ENCODE data around the gene GRIP1. TPM values are rescaled to one million over a fixed set of nuclear protein-coding genes. Genes with fewer than 3 reads are reported as not detected.

The GRIP1 gene
- total RNA-seq, 6 donors from 2014 or later, result 0.33 to 5.2 (median 1.7) TPM

- no peak for TF ChIP-seq EP300 (IDR thresholded peaks at IDR 0.05)
- no peak for TF ChIP-seq POLR2AphosphoS5 (IDR thresholded peaks at IDR 0.05)
- TF ChIP-seq POLR2A (IDR thresholded peaks at IDR 0.05), result no peak
- TF ChIP-seq, protein P1, sequence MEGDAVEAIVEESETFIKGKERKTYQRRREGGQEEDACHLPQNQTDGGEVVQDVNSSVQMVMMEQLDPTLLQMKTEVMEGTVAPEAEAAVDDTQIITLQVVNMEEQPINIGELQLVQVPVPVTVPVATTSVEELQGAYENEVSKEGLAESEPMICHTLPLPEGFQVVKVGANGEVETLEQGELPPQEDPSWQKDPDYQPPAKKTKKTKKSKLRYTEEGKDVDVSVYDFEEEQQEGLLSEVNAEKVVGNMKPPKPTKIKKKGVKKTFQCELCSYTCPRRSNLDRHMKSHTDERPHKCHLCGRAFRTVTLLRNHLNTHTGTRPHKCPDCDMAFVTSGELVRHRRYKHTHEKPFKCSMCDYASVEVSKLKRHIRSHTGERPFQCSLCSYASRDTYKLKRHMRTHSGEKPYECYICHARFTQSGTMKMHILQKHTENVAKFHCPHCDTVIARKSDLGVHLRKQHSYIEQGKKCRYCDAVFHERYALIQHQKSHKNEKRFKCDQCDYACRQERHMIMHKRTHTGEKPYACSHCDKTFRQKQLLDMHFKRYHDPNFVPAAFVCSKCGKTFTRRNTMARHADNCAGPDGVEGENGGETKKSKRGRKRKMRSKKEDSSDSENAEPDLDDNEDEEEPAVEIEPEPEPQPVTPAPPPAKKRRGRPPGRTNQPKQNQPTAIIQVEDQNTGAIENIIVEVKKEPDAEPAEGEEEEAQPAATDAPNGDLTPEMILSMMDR (IDR thresholded peaks at IDR 0.05), result no peak
- no peaks in the 10 kb centered on the region for H3K36me3 ChIP-seq
- H3K27ac ChIP-seq, result no peak overlapping the region
- H3K4me3 ChIP-seq, result no peak overlapping the region
- ATAC-seq (ENCODE audit: low FRiP score in 2 of 2) (no peak), DNase-seq (no peak)
- peaks cover 0 to 5% (median 0%) of the 10 kb centered on the region in 4 donors for H3K4me1 ChIP-seq
- H3K9me3 ChIP-seq, result no peaks in the 10 kb centered on the region
- H3K27me3 ChIP-seq, result no peaks in the 10 kb centered on the region
Measured at GRCh38 chr12:66662179-66662578, 16.7 kb downstream of the GRIP1 start.

DNA sequence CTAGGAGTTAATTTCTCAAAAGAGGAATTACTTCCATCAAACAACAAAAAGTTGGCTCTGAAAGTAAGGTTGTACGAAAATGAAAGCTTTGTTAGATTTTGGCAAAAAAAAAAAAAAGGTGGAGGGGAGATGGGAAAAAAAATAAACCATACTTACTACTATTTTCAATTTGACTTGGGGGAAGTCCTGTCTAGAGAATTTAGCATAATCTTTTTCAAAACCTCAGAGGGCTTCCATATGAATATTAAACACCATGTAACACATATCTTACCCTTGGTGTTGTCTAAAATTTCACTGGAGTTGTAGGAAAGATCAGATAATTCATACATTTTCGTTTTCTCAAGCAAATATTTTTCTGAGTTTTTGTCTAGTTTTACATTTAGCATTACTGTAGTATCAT lies 17.5 kb downstream of the GRIP1 start:
- ATAC-seq (ENCODE audit: low FRiP score in 2 of 2) (no peak), DNase-seq (no peak)
- peaks cover 0 to 5% (median 0%) of the 10 kb centered on the region in 4 donors for H3K4me1 ChIP-seq
- H3K36me3 ChIP-seq, result no peaks in the 10 kb centered on the region
- H3K4me3 ChIP-seq, result no peak overlapping the region
- no peaks in the 10 kb centered on the region for H3K9me3 ChIP-seq
- TF ChIP-seq POLR2A (IDR thresholded peaks at IDR 0.05) (no peak), POLR2AphosphoS5 (IDR thresholded peaks at IDR 0.05) (no peak), EP300 (IDR thresholded peaks at IDR 0.05) (no peak)
- TF ChIP-seq, protein P1 (IDR thresholded peaks at IDR 0.05), result no peak
- no peak overlapping the region for H3K27ac ChIP-seq
- WGBS, 2 donors, result 60 to 69% methylated on average over 2 of the region's 2 CpGs
- H3K27me3 ChIP-seq, result no peaks in the 10 kb centered on the region

DNA sequence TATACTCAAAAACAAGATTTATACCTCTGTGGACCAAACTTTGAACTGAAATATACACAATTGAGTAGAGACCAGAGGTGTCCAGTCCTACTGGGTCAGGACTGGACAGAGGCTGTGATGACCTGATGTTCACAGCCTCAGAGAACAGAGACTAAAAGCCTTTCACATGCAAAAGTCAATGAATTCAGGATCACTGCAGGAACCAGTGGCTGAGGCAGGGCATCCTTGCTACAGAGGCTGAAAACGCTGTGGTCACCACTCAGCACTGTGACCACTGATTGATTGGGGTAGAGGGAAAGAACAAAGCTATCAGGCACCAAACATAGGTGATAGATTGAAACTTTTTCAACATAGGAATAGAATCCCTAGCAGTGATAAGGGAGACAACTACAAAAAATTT lies 25.1 kb downstream of the GRIP1 start:
- Histone ChIP-seq H3K9me3 (no peaks in the 10 kb centered on the region), H3K36me3 (no peaks in the 10 kb centered on the region), H3K4me3 (no peak overlapping the region), H3K27ac (no peak overlapping the region), H3K4me1 (peaks cover 0 to 5% (median 0%) of the 10 kb centered on the region in 4 donors), H3K27me3 (no peaks in the 10 kb centered on the region)
- WGBS, 2 donors, result 41 to 50% methylated on average over 1 of the region's 1 CpG
- DNase-seq, result no peak
- TF ChIP-seq POLR2AphosphoS5 (IDR thresholded peaks at IDR 0.05) (no peak), EP300 (IDR thresholded peaks at IDR 0.05) (no peak), POLR2A (IDR thresholded peaks at IDR 0.05) (no peak)
- TF ChIP-seq, protein P1 (IDR thresholded peaks at IDR 0.05), result no peak
- ATAC-seq (ENCODE audit: low FRiP score in 2 of 2), result no peak

GRCh38 chr12:66648033-66648735 lies 30.7 kb downstream of the GRIP1 start:
- Histone ChIP-seq H3K9me3 (no peaks in the 10 kb centered on the region), H3K27ac (no peak overlapping the region), H3K4me3 (no peak overlapping the region), H3K4me1 (no peaks in the 10 kb centered on the region), H3K36me3 (no peaks in the 10 kb centered on the region), H3K27me3 (no peaks in the 10 kb centered on the region)
- no peak for TF ChIP-seq EP300 (IDR thresholded peaks at IDR 0.05)
- no peak for TF ChIP-seq POLR2A (IDR thresholded peaks at IDR 0.05)
- TF ChIP-seq POLR2AphosphoS5 (IDR thresholded peaks at IDR 0.05), result no peak
- TF ChIP-seq, protein P1 (IDR thresholded peaks at IDR 0.05), result no peak
- WGBS, 2 donors, result 78 to 81% methylated on average over 10 of the region's 10 CpGs
- ATAC-seq (ENCODE audit: low FRiP score in 2 of 2) (no peak), DNase-seq (no peak)
